HG03575 (cell line): ENCODE data around the gene SPI1.

Experiments
- ATAC-seq: cut with Tn5 transposase; IDR thresholded peaks from one replicate; pipeline ENCODE4 v1.9.1; 2021; ENCODE audit not compliant: unreplicated experiment, insufficient number of reproducible peaks, low FRiP score; ENCODE audit errors: extremely low read depth

SPI1 gene

GRCh38 chr11:47407746-47408590 is 29.6 kb upstream of the SPI1 start, which contains the start of gene SLC39A13:
Gene SLC39A13 (plus strand): TSS chr11:47408590. CDS start chr11:47410095, 1,505 bp downstream.
- ATAC-seq = peak; percentile 54

- no peak for ATAC-seq
These were observed 28.8 kb upstream of the SPI1 start for GRCh38 chr11:47406896-47407745.

- ATAC-seq = no peak
These were observed 25.2 kb upstream of the SPI1 start for GRCh38 chr11:47403571-47403970.

GRCh38 chr11:47403135-47403534 is 24.8 kb upstream of the SPI1 start:
- no peak for ATAC-seq

- ATAC-seq = peak; percentile 71
These were observed 22.5 kb upstream of the SPI1 start for GRCh38 chr11:47400768-47401279.

- ATAC-seq = peak; percentile 22
These were observed 21.8 kb upstream of the SPI1 start for GRCh38 chr11:47399860-47400767.

GRCh38 chr11:47398551-47398950 is 20.2 kb upstream of the SPI1 start:
- ATAC-seq = no peak

- ATAC-seq = no peak
These were observed 19.7 kb upstream of the SPI1 start for GRCh38 chr11:47398011-47398410.

GRCh38 chr11:47396049-47396320 is 17.6 kb upstream of the SPI1 start:
- ATAC-seq = no peak

GRCh38 chr11:47395223-47396048 is 17.1 kb upstream of the SPI1 start:
- ATAC-seq = no peak

GRCh38 chr11:47394322-47395222 is 16.2 kb upstream of the SPI1 start:
- ATAC-seq = no peak

- ATAC-seq = no peak
These were observed 15.6 kb upstream of the SPI1 start for GRCh38 chr11:47394050-47394321.

- no peak for ATAC-seq
These were observed 15.1 kb upstream of the SPI1 start for GRCh38 chr11:47393163-47394049.

- ATAC-seq = no peak
These were observed 14.3 kb upstream of the SPI1 start for GRCh38 chr11:47392546-47393162.

GRCh38 chr11:47391711-47392432 is 13.5 kb upstream of the SPI1 start:
- no peak for ATAC-seq
